HG03565 (cell line): ENCODE results near the gene DDOST.
"Not testable (repeated sequence)": the region's sequence is repeated elsewhere in the genome, so short reads cannot be mapped to it uniquely, and the experiment has no call there.

Experiments used
- ATAC-seq: cut with Tn5 transposase; IDR thresholded peaks from one replicate; pipeline ENCODE4 v1.9.1; 2021; ENCODE audit warnings: mild to moderate bottlenecking, moderate library complexity; ENCODE audit not compliant: unreplicated experiment

DDOST gene

DNA sequence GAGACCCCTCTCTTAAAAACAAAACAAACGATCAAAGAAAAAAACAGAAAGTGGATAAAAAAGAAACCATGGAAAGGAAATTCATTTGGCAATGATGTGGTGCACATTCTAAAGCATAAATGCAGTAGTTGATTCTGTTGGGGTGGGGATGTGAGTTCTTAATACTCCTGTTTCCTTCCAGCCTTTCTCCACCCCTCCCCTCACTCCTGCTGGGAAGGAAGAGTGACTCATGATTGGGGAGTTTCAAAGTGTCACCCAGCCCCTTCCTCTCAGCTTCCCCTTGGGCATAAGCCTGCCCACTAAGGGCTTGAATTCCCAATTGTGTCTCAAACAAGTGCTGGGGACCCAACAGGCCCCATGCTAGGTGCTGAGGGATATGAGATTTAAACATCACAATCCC, 34.6 kb downstream of the DDOST start:
- no peak for ATAC-seq

DNA sequence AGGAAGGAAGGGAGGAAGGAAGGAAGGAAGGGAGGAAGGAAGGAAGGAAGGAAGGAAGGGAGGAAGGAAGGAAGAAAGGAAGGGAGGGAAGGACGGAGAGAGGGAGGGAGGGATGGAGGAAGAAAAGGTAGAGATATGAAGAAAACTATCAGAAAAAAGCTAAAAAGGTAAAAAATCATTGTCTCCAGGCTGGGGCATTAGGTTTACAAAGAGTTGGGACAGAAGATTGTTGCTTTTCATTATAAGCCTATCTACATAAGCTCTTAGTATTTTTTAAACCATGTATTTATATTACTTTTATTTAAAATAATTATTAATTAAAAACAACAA, 35.1 kb downstream of the DDOST start:
- no peak for ATAC-seq

DNA sequence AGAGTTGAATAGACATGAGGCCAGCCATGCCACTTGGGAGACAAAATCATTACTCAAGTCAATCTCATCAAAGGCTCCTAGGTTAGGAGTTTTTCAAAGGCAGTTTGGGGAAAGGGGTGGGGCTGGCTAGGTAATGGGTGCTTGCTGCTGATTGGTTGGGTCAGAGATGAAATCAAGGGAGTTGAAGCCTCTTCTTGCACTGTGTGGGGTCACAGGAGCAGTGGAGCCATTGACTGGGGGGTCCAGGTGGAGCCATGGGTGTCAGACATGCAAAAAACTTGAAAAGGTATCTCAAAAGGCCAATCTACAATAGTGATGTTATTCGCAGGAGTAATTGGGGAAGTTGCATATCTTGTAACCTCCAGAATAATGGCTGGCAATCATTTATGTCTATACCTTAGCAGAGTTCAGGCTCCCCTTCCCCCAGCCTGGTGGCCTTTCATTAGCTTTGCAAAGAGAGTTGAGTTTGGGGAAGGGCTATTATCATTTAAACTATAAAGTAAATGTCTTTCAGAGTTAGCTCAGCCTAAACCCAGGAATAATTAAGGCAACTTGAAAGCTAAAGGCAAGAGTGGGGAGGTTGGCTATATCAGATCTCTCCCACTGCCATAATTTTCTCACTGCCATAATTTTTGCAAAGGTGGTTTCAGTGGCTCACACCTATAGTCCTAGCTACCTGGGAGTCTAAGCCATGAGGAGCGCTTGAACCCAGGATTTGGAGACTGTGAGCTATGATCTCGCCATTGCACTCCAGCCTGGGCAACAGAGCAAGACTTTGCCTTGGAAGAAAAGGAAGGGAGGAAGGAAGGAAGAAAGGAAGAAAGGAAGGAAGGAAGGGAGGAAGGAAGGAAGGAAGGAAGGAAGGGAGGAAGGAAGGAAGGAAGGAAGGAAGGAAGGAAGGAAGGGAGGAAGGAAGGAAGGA, 35.7 kb downstream of the DDOST start:
- no peak for ATAC-seq

DNA sequence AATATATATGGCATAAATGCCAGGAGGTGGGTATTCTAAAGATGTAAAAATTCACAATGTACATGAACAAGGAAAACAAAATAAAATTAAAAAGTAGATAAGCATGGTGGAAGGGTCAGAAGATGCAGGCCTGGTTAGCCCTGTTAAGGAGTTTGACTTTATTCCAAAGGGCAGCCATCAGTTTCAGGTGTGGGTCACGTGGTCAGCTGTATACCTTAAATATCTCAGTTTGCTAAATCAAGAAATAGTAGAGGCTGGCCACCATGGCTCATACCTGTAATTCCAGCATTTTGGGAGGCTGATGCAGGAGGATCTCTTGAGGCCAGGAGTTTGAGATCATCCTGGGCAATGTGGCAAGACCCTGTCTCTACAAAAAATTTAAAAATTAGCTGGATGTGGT, 36.5 kb downstream of the DDOST start:
- no peak for ATAC-seq

DNA sequence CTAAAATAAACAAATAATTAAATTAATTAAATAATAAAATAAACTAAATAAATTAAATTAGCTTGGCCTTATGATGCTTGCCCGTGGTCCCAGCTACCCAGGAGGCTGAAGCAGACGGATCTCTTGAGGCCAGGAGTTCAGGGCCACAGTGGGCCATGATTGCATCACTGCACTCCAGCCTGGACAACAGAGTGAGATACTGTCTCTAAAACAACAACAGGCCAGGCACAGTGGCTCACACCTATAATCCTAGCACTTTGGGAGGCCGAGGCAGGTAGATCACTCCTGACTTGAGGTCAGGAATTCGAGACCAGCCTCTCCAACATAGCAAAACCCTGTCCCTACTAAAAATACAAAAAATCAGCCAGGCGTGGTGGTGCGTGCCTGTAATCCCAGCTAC, 40.2 kb downstream of the DDOST start:
- ATAC-seq: no peak

DNA sequence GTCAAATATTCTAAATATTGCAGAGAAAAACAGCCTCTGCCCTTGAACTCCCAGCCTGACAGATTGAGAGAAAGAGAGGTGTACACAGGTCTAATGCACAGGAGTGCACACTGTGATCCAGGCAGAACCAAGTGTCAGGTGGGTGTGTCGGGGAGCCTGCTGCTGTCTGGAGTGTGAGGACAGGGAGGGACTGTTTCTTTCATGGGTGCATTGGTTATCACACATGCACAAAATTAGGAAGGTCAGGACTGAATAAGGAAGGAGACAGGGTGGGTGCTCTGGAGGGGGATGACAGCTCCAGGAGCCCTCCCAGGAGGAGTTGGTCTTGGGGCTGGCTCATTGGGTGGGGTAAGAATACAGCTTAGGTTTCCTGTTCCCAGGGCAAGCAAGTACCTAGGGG, 41.2 kb downstream of the DDOST start:
- ATAC-seq: no peak

DNA sequence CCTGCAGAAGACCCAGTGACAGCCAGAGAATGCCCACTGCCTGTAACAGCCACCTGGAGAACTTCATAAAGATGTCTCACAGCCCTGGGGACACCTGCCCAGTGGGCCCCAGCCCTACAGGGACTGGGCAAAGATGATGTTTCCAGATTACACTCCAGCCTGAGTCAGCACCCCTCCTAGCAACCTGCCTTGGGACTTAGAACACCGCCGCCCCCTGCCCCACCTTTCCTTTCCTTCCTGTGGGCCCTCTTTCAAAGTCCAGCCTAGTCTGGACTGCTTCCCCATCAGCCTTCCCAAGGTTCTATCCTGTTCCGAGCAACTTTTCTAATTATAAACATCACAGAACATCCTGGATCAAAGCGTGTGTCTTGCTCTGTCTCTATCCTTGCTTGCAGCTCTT, 42.6 kb downstream of the DDOST start:
- no peak for ATAC-seq

DNA sequence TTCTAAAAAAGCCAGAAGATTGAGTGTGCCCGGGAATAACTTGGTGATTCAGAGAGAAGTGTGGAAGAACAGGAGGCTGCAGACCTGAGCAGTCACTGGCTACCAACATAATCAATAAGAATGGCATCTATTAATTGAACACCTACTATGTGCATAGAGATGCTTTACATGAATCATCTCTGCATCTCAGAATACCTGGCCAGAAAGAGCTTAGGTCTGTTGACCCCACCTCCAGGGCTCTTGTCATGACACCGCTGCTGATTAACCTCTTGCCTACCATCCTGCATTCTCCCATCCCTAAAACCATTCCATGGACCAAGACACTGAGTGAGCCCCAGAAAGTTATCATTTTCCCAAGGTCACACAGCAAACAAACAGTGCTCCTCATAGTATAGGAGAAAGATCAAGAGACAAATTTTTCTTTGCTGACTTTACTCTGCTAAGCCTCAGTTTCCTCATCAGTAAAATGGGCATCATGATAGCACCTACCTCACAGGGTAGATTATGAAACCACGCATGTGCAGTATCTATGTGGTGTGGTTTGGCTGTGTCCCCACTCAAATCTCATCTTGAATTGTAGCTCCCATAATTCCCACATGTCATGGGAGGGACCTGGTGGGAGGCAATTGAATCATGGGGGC, 44.2 kb downstream of the DDOST start:
- ATAC-seq: no peak

DNA sequence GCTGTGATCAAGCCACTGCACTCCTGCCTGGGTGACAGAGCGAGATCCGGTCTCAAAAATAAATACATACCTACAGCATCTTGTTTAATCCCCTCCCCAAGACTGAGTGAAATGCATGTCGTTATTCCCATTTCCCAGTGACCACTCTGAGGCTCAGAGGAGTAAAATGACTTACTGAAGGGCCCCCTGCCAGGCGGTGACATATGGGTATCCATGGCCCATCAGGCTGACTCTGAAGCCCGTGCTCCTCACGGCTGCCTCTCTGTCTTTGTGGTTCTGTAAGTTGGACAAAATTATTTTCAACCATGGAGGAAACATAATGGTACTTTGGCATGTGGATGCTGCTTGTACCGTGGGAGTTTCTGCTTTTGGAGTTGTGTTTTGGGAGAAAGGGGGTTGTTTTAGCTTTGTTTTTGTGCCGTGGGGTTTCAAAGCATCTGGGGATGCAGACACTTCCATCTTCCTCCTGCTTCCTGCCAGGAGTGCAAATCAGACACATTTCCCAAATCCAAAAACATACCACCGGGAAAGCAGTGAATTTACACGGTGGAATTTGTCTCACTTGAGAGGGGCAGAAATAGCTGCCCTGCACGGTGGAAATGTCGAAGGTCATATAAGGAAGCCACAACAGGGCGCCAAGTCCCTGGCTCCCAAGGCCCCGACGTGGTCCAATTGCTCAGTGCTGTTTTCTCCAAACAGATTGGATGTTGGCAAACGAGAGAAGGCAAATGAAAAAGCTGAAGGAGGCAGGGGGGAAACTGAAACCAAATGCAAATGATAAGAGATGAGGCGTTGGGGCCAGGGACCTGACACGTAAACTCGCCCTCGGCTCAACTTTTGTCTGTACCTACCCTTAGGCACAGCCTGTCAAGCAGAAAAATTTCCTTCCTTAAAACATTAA, 45.0 kb downstream of the DDOST start:
- ATAC-seq: no peak

DNA sequence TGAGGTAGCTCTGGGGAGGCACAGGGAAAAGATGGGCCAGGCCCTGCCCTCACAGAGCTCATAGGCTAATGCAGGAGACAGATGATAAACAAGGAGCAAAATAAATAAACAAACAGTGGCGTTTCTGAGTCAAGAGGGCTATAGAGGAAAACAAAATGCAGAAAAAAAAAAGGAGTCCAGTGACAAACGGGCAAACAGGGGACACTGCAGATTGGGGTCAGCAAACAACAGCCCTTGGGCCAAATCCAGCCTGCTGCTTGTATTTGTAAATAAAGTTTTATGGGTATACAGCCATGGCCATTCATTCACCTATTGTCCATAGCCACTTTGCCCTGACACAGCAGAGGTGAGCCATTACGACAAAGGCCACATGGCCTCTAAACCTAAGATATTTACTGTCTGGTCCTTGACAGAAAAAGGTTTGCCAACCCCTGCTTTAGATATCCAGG, 47.0 kb downstream of the DDOST start:
- no peak for ATAC-seq

DNA sequence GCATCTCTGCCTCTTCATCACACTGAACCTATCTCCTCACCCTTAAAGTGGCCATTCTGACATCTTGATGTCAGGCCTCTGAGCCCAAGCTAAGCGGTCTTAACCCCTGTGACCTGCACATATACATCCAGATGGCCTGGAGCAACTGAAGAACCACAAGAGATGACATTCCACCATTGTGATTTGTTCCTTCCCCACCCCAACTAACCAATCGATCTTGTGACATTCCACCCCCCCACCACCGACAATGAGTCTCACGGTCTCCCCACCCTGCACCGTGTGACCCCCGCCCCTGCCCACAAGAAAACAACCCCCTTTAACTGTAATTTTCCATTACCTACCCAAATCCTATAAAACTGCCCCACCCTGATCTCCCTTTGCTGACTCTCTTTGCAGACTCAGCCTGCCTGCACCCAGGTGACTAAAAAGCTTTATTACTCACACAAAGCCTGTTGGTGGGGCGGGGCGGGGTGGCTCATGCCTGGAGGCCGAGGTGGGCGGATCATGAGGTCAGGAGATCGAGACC, 48.9 kb downstream of the DDOST start:
- ATAC-seq: no peak

DNA sequence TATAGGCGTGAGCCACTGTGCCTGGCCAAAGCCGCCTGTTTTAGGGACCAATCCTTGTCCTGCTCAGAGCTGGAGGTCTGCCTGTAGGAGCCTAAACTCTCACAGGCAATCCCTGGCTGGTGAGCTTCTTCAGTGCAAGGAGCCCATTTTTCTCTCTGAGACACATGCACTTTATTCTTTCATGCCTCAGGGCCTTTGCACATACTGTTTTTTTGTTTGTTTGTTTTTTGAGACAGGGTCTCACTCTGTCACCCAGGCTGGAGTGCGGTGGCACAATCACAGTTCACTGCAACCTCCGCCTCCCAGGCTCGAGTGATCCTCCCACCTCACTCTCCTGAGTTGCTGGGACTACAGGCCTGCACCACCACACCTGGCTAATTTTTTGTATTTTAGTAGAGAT, 49.5 kb downstream of the DDOST start:
- no peak for ATAC-seq

DNA sequence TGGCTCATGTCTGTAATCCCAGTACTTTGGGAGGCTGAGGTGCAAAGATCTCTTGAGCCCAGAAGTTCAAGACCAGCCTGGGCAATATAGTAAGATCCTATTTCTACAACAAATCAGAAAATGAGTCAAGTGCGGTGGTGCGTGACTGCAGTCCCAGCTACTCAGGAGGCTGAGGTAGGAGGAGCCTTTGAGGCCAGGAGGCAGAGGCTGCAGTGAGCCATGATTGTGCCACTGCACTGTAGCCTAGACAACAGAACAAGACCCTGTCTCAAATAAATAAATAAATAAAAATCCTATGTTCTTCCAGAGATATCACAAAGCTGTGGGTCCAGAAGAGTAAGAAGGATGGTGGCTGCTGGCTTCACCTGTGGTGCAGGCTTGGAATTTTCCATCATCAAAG, 50.2 kb downstream of the DDOST start:
- ATAC-seq: no peak

DNA sequence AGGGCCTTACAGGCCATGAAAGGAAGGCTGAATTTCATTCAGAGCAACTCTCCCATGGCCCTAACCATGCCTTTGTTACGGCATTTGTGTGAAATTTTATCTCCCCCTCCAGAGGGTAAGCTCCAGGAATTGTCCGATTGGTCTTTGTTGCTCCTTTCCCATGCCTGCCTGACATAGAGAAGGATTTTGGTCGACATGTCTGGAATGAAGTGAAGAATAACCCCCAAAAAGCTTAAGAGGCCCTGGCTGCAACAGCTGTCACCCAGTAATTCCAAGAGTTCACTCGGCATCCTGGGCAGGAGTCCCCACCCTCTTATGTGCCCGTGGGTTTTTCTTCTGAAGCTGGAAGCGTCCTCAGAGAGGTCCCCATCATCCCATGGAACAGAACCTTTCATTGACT, 51.6 kb downstream of the DDOST start:
- no peak for ATAC-seq

DNA sequence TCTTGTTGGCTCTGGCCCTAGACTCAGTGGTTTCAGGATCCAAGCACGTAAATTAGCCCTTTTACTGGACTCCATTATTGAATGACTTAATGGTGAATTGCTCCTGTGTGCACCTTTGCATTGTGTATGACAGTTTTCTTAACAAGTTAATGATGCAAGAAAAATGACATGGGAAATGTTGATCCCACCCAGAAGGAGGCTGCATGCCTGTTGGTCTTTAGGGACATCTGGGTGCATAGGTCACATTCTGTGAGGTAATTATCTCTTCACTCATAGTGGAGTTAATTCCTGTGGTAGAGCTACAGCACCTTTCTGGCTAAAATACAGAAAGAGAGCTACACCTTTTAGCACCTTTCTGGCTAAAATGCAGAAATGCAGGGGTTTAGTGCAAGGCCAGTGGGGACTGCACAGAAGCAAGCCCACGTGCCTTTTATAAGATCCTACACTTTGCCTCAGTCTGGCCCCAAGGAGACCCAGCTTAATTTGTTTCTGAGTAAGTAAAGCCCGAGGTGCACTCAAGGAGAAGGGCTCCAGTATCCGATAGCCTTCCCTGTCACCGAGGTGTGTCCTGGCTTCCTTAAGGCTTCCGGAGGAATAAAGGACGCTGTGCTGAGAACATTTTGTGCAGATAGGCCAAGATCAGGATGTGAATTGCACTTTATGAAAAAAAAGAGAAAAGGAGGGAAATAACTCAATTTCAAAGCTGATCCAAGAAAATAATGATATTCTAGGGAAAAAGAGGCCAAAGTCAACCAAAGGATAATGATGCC, 54.2 kb downstream of the DDOST start:
- ATAC-seq: not testable (repeated sequence)

DNA sequence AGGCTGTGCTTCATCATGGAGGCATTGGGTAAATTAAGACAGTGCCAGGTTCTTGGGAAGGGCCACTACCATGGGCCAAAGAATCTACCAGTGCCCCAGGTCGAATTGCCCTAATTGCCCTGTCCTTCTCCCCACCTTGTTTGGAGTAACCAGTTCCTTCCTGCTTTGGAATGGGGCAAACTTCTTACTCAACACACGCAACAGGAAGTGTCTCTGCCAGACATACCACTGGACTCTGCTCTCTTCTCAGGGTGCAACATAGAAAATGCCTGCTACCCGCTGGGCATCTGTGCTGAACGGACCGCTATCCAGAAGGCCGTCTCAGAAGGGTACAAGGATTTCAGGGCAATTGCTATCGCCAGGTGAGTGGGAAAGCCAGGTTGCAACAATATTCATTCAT, 56.5 kb downstream of the DDOST start:
- no peak for ATAC-seq

DNA sequence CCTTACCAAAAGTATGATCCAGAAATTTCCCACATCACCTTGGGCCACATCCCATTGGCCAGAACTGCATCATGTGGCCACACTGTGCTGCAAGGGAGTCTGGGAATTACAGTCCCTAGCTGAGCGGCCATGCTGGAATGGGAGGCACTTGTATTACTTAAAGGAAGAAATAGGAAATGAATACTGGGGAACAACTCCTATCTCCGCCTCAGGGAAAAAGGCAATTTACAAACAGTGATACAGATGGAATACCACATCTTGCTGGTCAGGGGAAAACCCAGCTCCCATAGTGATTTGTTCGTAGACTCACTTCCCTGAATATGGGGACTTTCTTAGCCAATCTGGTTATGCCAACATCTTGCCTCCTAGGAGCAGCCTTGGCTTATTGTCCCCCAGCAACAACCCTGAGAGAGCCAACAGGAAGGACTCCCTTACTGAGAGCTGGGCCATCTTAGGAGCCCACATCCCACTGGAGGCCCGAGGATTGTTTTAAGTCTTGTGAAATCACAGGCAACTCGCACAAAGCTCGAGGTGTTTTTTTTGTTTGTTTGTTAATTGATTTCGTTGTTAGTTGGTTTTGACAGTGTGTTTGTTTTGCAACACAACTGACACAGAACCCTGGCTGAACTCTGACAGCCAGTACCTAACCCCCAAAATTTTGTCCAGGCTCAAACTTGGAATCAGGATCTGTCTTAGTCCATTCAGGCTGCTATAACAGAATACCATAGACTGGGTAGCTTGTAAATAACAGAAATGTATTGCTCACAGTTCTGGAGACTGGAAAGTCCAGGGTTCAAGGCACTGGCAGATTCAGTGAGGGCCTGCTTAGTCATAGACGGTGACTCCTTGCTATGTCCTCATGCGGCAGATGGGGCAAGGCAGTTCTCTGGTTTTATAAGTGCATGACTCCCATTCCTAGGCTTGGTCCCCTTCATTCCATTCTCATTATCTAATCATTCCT, 57.4 kb downstream of the DDOST start:
- no peak for ATAC-seq

DNA sequence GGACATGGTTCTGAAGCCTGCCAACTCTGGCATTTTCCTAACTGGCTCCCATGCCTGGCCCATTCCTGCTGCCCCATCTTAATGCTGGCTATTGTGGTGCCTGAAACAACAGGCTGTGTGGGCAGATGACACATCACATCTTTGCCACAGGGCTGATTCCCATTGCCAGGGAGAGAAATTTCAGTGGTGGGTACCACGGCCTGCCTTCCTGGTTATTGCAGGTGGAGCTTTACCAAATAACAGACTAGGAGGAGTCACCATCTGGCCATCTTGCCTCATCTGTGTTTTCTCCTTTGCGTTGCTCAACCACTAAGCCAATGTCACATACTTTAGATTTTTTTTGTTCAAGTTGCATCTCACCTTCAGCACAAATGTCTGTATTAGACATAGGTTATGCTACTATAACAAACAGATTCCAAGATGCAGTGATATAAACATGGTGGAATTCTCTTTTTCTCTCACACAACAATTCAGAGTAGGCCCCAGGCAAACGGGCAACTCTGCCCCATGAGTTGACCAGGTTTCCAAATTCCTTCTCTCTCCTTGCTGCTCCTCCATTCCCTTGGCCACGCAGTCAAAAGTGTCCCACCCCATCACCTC, 58.2 kb downstream of the DDOST start:
- ATAC-seq: no peak
